HG03571 (cell line): ENCODE data around the gene KCNB1.
"Not testable (repeated sequence)": the region's sequence is repeated elsewhere in the genome, so short reads cannot be mapped to it uniquely, and the experiment has no call there.

Source experiments
- ATAC-seq: cut with Tn5 transposase; IDR thresholded peaks from one replicate; pipeline ENCODE4 v1.9.1; 2021; ENCODE audit not compliant: unreplicated experiment

Gene KCNB1

DNA sequence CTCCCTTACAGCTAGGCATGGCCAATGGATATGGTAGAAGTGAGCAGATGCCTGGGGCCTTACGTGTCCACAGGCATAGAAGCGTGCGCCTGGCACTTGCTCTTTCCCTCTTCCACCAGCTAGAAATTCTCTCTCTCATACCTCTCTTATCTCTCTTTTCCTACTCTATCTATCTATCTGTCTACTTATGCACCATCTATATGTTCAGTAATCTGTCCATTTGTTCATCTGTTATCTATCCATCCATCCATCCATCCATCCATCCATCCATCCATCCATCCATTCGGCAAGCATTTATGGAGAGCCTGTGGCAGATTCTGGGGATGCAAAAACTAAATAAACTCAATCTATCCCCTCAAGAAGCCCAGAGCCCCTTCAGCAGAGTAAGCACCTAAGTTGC, 70.2 kb downstream of the KCNB1 start:
- no peak for ATAC-seq

DNA sequence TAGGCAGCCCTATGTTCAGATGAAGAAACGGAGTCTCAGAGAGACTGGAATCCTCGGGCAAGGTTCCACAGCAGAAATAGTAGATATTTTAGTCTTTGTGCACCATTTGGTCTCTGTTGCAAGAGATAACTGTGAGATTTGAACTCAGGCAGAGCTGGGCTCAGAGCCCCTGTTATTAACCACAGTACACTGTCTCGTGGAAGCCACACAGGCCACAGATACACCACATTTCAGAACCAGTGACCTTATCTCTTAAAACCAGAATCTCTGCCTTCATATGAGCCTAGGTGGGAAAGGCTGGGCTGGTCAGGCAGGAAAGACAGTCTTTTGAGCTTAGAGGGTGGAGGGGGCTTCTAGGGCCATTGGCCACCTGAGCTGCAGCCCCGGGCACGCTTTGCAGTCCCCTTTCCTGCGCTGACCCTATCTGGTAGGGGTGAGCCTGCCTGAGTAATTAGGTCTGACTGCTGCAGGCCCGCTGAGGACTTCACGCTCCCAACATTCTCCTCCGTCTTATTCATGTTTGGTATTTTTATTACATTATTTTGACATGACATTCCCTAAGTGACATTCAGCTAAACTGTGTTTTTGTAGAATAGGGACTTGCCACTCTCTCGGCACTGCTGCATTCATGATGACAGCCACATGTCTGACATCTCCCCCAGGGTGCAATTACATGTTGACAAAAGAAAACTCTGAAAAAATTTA, 71.1 kb downstream of the KCNB1 start:
- ATAC-seq = no peak

DNA sequence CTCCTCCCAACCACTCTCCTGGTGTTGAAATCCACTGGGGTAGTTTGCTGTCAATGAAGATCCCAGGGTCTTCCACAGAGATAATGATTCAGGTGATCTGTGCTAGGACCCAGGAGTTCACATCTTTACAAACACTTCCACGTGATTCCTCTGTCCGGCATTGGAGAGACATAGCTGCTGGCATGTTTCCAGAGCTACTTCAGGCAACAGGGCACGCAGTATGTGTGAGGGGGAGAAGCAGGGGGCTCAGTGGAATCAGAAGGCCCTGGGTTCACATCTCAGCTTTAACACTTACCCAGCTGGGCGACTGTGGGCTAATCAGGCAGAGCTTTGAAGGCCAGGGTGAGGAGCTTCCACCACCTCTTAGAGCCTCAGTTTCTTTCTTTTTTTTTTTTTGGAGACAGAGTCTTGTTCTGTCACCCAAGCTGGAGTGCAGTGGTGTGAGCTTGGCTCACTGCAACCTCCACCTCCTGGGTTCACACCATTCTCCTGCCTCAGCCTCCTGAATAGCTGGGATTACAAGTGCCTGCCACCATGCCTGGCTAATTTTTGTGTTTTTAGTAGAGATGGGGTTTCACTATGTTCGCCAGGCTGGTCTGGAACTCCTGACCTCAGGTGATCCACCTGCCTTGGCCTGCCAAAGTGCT, 72.4 kb downstream of the KCNB1 start:
- ATAC-seq = not testable (repeated sequence)

DNA sequence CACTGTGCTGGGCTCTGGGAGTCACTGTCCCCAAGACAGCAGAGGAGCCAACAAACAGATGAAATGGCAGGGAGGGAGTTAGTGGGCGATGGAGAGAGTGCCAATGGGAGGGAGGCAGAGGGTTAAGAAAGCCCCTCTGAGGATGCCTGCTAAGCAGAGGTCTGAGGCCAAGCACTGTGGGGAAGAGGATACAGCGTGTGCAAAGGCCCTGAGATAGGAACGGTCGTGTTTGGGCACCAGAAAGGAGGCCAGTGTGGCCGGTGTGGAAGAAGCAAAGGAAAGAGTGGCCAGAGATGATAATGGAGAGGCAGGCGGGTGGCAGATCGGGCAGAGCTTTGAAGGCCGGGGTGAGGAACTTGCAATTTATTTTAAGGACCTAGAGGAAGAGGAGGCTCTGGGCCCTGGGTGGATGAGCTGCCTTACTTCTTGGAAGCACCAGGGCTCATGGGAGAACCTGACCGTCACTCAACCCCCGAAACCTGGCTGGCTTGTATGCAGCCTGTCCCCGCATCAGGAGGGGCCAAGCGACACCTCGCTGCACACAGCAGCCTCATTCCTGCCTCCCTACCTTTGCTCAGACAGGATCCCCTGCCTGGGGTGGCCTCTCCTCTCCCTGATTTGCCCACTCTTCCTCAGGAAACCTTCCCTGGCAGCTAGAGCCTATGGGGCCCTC, 73.0 kb downstream of the KCNB1 start:
- ATAC-seq = no peak

DNA sequence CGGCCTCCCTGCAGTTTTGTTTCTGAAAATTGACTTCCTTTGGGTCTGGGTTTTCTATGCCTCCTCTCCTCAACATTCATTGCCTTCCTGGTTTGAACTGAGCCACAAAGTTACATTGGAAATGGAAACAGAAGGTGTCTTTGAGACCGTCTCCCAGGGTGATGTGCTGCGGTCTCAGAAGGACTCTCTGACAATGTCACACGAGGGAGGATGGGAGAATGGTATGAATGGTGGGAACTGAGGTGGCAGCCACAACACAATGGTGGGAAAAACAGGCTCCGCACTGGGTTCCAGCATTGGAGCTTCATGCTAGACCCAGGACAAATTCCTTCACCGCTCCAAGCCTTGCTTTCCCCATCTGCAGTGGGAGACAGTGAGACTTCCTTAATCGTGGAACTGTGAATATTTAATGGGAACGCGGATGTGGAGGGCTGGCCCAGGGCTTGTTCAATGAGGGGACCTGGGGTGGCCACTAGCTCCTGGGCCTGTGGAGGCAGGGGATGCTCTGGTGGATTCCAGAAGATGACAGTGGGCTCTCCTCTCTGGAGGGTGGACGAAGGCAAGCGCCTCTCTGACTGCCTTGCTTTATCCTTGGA, 73.9 kb downstream of the KCNB1 start:
- no peak for ATAC-seq

DNA sequence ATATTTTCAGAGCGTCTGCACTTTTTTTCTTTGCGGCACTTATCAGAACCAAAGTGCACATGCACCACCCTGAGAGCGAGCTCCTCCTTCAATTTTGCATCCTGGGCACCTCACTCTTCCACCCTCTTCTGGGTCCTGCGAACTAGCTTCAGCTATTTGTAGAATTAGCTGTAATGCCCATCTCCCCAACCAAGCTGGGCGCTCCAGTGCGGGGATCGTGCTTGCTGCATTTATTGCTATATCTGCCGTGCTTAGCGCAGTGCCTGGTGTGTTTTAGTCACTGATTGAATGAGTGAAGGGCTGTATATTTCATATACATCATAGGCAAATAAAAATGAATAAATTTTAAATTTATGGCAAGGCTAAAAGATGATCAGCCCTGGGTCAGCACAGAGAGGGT, 75.8 kb downstream of the KCNB1 start:
- ATAC-seq = no peak

DNA sequence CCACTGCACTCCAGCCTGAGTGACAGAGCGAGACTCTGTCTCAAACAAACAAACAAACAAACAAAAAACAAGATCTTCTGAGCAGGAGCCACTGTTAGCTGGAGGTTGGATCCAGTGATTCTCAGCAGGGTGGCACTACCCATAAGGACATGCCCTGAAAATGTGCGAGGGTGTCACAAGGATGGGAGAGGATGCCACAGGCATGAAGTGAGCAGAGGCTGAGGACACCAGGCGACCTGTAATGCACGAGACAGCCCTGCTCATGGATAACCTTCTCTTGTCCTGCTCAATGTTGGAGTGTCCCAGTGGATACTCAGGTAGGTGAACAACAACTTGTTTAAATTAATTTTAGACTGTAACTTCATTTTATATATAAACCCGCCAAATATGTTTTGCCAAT, 76.8 kb downstream of the KCNB1 start:
- no peak for ATAC-seq

DNA sequence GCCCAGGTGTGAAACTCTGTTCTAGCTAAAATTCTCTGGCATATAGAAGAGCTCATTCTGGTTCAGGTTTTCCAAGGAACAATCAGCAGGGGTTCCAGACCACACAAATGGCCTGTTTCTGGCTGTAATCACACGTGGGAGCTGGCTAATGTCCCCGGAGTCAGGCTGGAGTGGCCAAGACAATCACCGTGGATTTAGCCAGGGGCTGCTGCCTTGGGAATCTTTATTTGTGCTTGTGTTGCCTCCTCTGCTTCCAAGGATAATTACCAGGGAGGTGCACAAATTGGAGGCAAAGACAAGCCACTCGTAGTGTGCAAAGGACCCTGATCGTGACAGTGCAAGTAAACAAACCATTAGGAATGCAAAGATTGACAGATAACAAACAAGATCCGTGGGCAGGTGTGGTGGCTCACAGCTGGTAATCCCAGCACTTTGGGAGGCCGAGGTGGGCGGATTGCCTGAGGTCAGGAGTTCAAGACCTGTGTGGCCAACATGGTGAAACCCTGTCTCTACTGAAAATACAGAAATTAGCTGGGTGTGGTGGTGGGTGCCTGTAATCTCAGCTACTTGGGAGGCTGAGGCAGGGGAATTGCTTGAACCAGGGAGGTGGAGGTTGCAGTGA, 77.3 kb downstream of the KCNB1 start:
- no peak for ATAC-seq

DNA sequence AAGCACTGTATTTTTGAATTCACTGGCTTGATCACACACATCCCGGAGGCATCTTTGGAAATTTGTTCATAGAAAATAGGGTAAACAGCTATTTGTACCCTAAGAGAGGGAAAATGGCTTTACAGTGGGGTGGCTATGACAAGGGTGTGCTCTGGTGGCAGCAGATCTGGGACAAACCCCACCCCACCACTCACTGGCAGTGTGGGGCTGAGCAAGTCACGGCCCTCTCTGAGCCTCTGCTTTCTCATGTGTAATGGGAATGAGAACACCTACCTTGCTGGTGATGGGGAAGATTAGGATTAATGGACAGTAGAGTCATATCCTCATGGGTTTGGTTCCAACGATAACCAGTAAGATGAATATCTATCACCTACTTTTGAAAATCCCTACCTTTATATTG, 78.0 kb downstream of the KCNB1 start:
- no peak for ATAC-seq

DNA sequence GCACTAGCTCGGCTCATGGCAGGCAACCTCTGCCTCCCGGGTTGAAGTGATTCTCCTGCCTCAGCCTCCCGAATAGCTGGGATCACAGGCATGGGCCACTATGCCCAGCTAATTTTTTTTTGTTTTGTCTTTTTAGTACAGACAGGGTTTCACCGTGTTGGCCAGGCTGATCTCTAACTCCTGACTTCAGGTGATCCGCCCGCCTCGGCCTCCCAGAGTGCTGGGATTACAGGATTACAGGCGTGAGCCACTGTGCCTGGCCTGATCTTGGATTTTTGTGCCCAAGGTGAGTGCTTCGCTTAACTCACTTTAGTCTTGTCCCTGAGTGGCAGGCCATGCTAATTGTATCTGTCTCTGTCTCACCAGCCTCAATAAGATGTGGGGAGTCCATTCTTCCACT, 78.6 kb downstream of the KCNB1 start:
- ATAC-seq = no peak

DNA sequence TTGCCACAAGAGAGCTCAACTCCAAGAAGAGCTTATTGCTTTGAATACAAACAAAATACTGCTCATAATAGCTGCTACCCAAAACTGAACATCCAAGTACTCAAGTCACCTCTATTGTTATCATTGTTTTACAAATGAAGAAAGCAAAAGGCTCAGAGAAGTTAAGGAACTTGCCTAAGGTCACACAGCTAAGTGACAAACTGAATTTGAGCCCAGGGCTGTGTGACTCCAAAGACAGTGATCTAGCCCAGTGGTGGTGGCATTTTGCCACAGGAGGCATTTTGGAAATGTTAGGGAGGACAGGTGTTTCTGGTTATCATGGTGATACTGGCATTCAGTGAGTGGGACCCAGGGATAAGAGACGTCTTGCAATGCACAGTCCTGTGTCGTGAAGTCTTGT, 79.5 kb downstream of the KCNB1 start:
- ATAC-seq = no peak

DNA sequence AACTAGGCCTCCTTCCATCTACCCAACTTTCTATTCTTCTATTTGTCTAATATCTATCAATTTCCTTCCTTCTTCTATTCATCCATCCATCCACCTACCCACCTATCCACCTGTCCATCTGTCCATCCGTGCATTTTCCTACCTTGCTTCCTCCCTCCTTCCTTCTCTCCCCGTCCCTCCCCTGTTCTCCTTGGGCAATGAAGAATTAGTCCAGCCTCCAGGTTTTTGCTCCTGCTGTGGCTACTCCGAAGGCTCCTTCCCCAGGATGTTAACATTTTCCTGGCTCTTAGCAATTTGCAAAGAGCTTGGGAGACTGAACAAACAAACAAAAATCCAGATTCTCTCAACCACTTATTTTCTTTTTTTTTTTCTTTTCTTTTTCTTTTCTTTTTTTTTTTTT, 81.6 kb downstream of the KCNB1 start:
- ATAC-seq = no peak

DNA sequence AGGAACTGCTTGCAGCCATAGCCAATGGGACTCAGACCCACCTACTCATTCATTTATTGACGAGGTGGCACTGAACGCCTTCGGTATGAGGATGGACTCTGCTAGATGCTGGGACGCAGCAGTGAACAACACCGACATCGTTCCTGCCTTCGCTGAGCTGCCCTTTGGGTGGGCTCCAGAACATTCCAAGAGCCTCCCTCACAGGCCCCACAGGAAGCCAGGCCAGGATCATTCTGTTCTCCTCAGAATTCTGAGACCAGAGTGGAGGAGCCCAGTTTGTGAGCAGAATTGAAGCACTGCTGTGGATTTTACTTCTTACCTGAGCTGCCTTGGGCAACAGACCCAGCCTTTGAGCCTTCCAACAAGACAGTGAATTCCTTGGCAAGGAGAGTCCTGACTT, 82.1 kb downstream of the KCNB1 start:
- ATAC-seq = no peak

DNA sequence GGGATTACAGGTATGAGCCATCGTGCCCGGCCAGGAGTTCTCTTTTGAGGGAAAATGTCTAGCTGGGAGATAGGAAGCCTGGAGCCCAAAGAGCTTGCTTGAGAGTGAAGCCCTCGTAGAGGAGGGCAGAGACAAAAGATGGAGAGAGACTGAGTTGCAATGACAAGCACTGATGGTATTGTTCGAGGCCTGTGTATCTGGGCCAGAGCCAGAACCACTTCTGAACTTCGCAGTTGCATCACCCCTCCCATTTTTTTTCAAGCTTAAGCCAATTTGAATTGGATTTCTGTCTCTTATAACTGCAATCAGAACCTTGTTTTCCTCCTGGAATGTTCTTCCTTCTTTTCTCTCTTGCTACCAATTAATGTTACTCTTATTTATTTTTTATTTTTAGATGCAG, 83.1 kb downstream of the KCNB1 start:
- ATAC-seq = no peak

DNA sequence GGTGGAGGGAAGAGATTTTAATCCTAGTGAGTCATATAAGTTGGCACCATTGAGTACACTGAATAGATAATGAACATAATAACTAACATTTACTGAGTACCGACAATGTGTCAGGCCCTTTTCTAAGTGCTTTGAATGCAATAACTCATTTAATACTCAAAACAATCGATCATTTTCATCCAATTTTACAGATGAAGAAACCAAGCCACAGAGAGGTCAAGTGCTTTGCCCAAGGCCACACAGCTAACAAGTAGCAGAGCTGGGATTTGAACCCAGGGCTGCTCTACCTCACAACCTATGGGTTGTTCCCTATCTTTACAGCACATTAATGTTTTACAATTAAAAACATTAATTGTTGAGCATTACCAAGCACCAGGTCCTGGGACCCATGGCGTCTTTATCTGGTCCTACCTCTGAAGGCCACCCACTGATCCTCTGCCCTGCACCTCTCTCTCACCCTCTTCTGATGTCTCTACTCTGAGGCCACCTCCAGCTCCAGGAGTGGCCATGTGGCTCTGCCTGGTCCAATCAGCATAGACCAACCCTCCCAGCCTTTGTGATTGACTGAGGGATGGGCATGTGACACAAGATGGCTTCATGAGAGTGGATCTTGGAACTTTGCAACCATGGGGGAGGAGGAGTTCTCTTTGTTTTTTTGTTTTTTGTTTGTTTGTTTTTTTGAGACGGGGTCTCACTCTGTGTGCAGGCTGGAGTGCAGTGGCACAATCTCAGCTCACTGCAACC, 83.9 kb downstream of the KCNB1 start:
- no peak for ATAC-seq

DNA sequence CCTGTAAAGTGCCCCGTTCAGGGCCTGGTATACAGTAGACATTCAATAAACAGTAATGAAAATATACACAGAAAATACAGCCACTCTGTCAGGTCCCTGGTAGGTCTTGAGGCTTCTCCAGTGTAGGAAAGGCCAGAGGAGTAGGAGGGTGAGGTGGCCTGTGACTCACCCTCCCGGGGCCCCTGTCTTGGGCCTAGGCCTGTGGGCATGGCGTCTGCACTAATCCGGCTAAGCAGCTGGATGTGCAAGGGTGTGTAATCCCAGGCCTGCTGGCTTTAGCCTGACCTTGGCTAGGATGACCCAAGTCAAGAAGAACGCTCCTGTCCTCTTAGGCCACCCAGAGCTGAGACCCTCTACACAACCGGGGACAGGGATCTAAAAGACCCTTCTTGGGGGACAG, 84.9 kb downstream of the KCNB1 start:
- no peak for ATAC-seq

DNA sequence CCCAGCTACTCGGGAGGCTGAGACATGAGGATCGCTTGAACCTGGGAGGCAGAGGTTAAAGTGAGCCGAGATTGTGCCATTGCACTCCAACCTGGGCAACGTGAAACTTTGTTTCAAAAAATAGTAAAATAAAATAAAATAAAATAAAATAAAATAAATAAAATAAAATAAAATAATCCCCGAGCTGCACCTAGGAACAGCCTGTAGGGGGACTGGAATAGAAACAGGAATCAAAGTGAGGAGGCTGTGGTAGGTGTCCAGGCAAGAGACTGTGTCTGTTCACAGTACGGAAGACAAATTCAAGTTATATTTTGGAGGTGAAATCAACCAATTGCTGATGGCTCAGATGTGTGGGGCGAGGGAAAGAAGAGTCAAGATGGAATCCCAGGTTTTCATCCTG, 86.2 kb downstream of the KCNB1 start:
- ATAC-seq = no peak

DNA sequence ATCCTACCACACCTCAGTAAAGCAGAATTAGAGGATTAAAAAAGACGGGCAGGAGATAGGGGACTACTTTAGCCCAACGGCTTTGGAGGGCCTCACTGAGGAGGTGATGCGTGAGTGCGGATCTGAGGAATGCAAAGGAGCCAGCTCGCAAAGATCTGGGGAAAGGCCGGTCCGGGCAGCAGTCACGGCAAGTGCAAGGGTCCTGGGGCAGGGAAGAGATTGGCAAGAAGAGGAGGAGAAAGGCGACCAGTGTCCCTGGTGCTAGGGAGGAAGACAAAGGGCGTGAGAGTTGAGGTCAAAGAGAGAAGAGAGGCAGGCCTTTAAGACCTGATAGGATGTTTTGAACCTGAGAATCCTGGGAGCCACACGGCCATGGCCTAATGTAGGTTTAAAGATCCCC, 86.8 kb downstream of the KCNB1 start:
- ATAC-seq = no peak

DNA sequence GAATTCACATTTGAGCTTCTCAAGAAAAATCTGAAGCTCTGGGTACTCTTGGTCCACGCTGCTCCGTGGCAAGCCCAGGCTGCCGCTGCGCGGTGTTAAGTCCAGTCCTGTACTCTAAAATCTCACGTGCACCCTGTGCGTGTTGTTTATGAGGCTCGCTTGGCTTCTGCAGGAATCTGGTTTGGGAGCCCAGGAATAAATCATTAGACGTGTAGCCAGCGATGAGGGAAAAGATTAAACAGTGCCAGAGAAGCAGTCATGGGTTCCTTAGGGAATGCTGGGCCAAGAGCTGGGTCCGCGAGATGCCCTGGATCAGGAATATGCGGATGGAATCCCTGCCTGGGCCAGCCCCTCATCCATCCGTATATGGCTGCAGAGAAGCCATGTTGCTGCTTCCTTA, 87.3 kb downstream of the KCNB1 start:
- ATAC-seq = no peak

DNA sequence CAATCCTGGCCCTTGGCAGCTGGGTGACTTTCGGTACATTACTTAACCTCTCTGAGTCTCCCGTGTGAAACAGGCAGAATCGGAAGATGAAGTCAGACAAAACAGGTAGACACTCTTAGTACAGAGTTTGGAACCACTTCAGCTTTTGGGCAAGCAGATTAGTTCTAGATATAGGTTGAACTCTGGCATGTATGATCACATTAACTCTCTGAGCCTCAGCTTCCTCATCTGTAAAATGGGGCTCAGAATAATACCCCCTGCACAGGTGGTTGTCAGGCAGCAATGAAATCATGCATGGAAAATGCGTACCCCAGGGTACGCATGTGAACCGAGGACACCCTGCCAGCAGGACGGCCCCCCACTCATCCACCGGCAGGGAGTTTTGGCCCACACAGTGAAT, 87.7 kb downstream of the KCNB1 start:
- no peak for ATAC-seq

DNA sequence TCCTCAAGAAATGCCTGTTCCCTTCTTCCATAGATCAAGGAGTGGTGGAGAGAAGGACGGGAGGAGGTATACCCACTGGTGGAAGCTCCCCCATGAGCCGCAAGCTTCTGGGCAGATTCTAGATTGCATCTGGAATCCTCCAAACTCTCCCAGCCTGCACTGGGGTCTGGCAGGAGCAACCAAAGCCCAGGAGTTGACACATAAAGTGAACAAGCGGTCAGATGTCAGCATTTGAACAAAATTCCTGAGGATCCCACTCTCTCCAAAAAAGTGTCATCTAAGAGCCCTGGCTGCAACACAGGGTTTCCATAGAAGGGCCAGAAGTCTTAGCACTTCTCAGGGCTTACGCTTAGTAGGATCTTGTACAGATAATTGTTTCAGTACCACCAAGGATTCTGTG, 88.2 kb downstream of the KCNB1 start:
- no peak for ATAC-seq
